Measurements from ENCODE around the gene R3HCC1L. TPM values are rescaled to one million over a fixed set of nuclear protein-coding genes. Genes with fewer than 3 reads are reported as not detected.

The R3HCC1L gene
- total and polyA plus RNA-seq, 2 experiments from 2014 or later, result 5.2 to 12.7 TPM

GRCh38 chr10:98217801-98218200, 83.3 kb downstream of the R3HCC1L start:
- H3K27ac ChIP-seq, result no peak overlapping the region
- DNase-seq (ENCODE audit: low spot score), result no peak
- no peak overlapping the region for H2AFZ ChIP-seq
- TF ChIP-seq EZH2 (IDR thresholded peaks at IDR 0.05; ENCODE audit: borderline replicate concordance), result no peak
- TF ChIP-seq CTCF (IDR thresholded peaks at IDR 0.05; ENCODE audit: poor library complexity), result no peak
- no peak for TF ChIP-seq EZH2phosphoT487 (IDR thresholded peaks at IDR 0.05; ENCODE audit: low read depth, severe bottlenecking, unreplicated experiment)
- no peaks in the 10 kb centered on the region for H3K36me3 ChIP-seq (replicated peaks; ENCODE audit: insufficient read depth, low read depth)
- 100% methylated on average over 1 of the region's 1 CpG for WGBS (ENCODE audit: low lambda C conversion rate, missing lambda C conversion rate)
- no peaks in the 10 kb centered on the region for H4K20me1 ChIP-seq (ENCODE audit: insufficient read depth, poor library complexity, severe bottlenecking)
- H3K9me3 ChIP-seq (ENCODE audit: low read depth), result peaks cover 14% of the 10 kb centered on the region
- H3K27me3 ChIP-seq, result no peaks in the 10 kb centered on the region
- no peak overlapping the region for H3K4me2 ChIP-seq
- peaks cover 27% of the 10 kb centered on the region for H3K79me2 ChIP-seq
- no peak overlapping the region for H3K4me3 ChIP-seq
- no peaks in the 10 kb centered on the region for H3K4me1 ChIP-seq (ENCODE audit: insufficient read depth)
- no peaks in the 10 kb centered on the region for H3K9me2 ChIP-seq (replicated peaks; ENCODE audit: insufficient read depth)

GRCh38 chr10:98223874-98224273, 89.4 kb downstream of the R3HCC1L start:
- WGBS (ENCODE audit: low lambda C conversion rate, missing lambda C conversion rate), result 97% methylated on average over 6 of the region's 6 CpGs
- no peaks in the 10 kb centered on the region for H3K36me3 ChIP-seq (replicated peaks; ENCODE audit: insufficient read depth, low read depth)
- H3K4me3 ChIP-seq, result no peak overlapping the region
- H3K27ac ChIP-seq, result no peak overlapping the region
- no peak for DNase-seq (ENCODE audit: low spot score)
- no peaks in the 10 kb centered on the region for H4K20me1 ChIP-seq (ENCODE audit: insufficient read depth, poor library complexity, severe bottlenecking)
- H3K4me1 ChIP-seq (ENCODE audit: insufficient read depth), result no peaks in the 10 kb centered on the region
- peaks cover 8% of the 10 kb centered on the region for H3K9me3 ChIP-seq (ENCODE audit: low read depth)
- TF ChIP-seq EZH2 (IDR thresholded peaks at IDR 0.05; ENCODE audit: borderline replicate concordance) (no peak), CTCF (IDR thresholded peaks at IDR 0.05; ENCODE audit: poor library complexity) (no peak), EZH2phosphoT487 (IDR thresholded peaks at IDR 0.05; ENCODE audit: low read depth, severe bottlenecking, unreplicated experiment) (no peak)
- no peak overlapping the region for H3K4me2 ChIP-seq
- peaks cover 29% of the 10 kb centered on the region for H3K79me2 ChIP-seq
- no peaks in the 10 kb centered on the region for H3K27me3 ChIP-seq
- no peaks in the 10 kb centered on the region for H3K9me2 ChIP-seq (replicated peaks; ENCODE audit: insufficient read depth)
- no peak overlapping the region for H2AFZ ChIP-seq

- Histone ChIP-seq H3K9me2 (replicated peaks; ENCODE audit: insufficient read depth) (no peaks in the 10 kb centered on the region), H3K27ac (no peak overlapping the region), H3K79me2 (peaks cover 22% of the 10 kb centered on the region), H3K4me1 (ENCODE audit: insufficient read depth) (no peaks in the 10 kb centered on the region), H3K9me3 (ENCODE audit: low read depth) (peaks cover 4% of the 10 kb centered on the region), H3K27me3 (no peaks in the 10 kb centered on the region), H4K20me1 (ENCODE audit: insufficient read depth, poor library complexity, severe bottlenecking) (no peaks in the 10 kb centered on the region), H3K36me3 (replicated peaks; ENCODE audit: insufficient read depth, low read depth) (no peaks in the 10 kb centered on the region), H3K4me3 (no peak overlapping the region), H2AFZ (no peak overlapping the region), H3K4me2 (no peak overlapping the region)
- DNase-seq (ENCODE audit: low spot score), result no peak
- WGBS (ENCODE audit: low lambda C conversion rate, missing lambda C conversion rate), result 74% methylated on average over 2 of the region's 2 CpGs
- TF ChIP-seq CTCF (IDR thresholded peaks at IDR 0.05; ENCODE audit: poor library complexity), result no peak
- TF ChIP-seq EZH2phosphoT487 (IDR thresholded peaks at IDR 0.05; ENCODE audit: low read depth, severe bottlenecking, unreplicated experiment), result no peak
- TF ChIP-seq EZH2 (IDR thresholded peaks at IDR 0.05; ENCODE audit: borderline replicate concordance), result no peak
These were observed 90.1 kb downstream of the R3HCC1L start for GRCh38 chr10:98224509-98224908.

GRCh38 chr10:98224996-98225395, 90.5 kb downstream of the R3HCC1L start:
- Histone ChIP-seq H3K4me1 (ENCODE audit: insufficient read depth) (no peaks in the 10 kb centered on the region), H3K27me3 (no peaks in the 10 kb centered on the region), H3K9me3 (ENCODE audit: low read depth) (no peaks in the 10 kb centered on the region), H3K27ac (no peak overlapping the region), H3K4me3 (no peak overlapping the region), H3K36me3 (replicated peaks; ENCODE audit: insufficient read depth, low read depth) (no peaks in the 10 kb centered on the region), H3K9me2 (replicated peaks; ENCODE audit: insufficient read depth) (no peaks in the 10 kb centered on the region), H2AFZ (no peak overlapping the region), H3K4me2 (no peak overlapping the region), H3K79me2 (peaks cover 18% of the 10 kb centered on the region), H4K20me1 (ENCODE audit: insufficient read depth, poor library complexity, severe bottlenecking) (no peaks in the 10 kb centered on the region)
- WGBS (ENCODE audit: low lambda C conversion rate, missing lambda C conversion rate), result 96% methylated on average over 1 of the region's 1 CpG
- no peak for DNase-seq (ENCODE audit: low spot score)
- no peak for TF ChIP-seq EZH2 (IDR thresholded peaks at IDR 0.05; ENCODE audit: borderline replicate concordance)
- TF ChIP-seq CTCF (IDR thresholded peaks at IDR 0.05; ENCODE audit: poor library complexity), result no peak
- TF ChIP-seq EZH2phosphoT487 (IDR thresholded peaks at IDR 0.05; ENCODE audit: low read depth, severe bottlenecking, unreplicated experiment), result no peak
